ENCODE measurements around the gene CDC14C. TPM values are rescaled to one million over a fixed set of nuclear protein-coding genes. Genes with fewer than 3 reads are reported as not detected.

The CDC14C gene
- total RNA-seq, 4 donors from 2014 or later = not detected

- no peak for TF ChIP-seq CTCF (IDR thresholded peaks at IDR 0.05; ENCODE audit: low read depth)
Measured at GRCh38 chr7:48901966-48902365, 22.4 kb upstream of the CDC14C start.

DNA sequence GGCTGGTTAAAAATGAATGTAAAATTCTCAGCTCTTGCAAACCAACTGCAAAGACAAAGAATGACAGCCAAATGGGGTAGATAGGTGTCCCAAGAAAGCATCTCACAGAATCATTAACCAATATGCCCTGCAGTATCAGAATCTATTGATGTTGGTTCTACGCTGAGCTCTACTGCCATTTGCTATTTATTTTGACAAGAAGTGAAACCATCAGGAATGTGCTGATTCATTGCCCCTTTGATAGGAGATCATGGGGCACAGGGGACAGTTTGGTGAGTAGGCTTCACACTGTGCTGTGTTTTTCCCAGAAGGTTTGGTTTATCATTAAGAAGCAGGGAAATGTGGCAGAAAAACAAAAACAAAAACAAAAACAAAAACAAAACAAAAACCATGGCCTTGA is 19.4 kb upstream of the CDC14C start:
- TF ChIP-seq CTCF (IDR thresholded peaks at IDR 0.05; ENCODE audit: low read depth) = no peak

- TF ChIP-seq CTCF (IDR thresholded peaks at IDR 0.05; ENCODE audit: low read depth) = no peak
Measured at GRCh38 chr7:48931481-48931880, 7.1 kb downstream of the CDC14C start.

DNA sequence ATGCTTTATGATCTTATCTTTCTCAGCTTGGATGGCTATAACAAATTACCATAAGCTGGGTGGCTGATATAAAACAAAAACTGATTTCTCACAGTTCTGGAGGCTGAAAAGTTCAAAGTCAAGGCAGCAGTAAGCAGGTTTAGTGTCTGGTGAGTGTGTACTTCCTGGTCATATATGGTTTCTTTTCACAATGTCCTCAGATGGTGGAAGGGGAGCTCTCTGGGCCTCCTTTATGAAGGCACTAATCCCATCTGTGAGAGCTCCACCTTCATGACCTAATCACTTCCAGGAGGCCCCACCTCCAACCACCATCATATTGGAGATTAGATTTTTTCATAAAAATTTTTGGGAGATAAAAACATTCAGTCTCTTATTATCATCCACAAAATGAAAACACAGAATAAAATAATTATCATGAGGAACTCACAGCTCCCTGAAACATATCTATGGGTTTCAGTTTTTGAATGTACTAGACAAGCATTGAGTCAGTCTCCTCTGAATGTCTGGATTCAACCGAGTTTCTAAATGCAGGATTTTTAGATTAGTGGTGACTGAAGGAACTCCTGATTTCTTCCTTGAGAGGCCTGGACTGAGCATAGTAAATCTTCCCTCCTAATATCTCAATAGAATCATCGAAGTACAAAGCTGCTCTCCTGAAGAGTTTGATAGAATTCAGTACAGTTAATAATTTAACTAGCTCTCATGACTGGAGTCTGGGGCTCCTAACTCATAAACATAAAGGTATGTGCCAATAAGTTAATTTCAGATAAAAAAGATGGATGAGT is 8.0 kb downstream of the CDC14C start:
- TF ChIP-seq CTCF (IDR thresholded peaks at IDR 0.05; ENCODE audit: low read depth) = no peak

DNA sequence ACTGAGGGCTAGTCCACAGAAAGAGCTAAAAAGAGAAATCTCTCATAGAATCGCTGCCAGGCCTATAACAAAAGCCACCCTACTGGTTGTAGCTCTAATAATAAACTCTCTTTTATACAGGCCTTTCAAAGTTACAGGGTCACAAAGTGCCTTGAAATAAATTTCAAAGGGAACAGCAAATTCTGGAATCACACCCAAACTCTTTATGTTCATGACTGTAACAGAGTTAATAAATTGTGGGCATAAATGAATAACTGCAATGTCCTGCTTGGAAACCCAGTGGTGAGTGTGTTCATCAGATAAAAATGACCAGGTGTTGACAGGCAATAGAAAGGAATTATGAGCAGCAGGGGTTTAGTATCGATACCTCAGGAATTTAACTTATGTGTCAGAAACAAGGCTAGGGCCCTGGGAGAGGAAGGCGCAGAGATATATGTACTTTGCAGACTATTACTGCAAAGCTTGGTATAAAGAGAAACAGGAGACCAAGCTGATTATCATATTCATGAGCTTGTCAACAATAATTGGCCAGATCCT is 9.3 kb downstream of the CDC14C start:
- TF ChIP-seq CTCF (IDR thresholded peaks at IDR 0.05; ENCODE audit: low read depth) = no peak

- TF ChIP-seq CTCF (IDR thresholded peaks at IDR 0.05; ENCODE audit: low read depth) = no peak
Measured at GRCh38 chr7:48938539-48939295, 14.4 kb downstream of the CDC14C start.

Data from subcutaneous adipose tissue (tissue), 4 donors.